Retinal pigment epithelial cell (primary cell): ENCODE results near the gene PRKN.

Experiments used
- DNase-seq: peaks from one replicate; pipeline ENCODE4 v3.0.0-alpha.2; 2010; ENCODE audit warnings: low read depth
- H3K4me3 ChIP-seq: 2 replicates; pipeline ENCODE4 v1.5.1; 2011; ENCODE audit warnings: mild to moderate bottlenecking, low read length, control low read depth, moderate library complexity
- CTCF ChIP-seq: conservative IDR thresholded peaks from 2 replicates; pipeline ENCODE4 v1.5.1; 2011; ENCODE audit warnings: low read depth, low read length, control low read depth, inconsistent platforms

Gene PRKN

GRCh38 chr6:161400671-161401070 is 1326.9 kb downstream of the PRKN start:
- H3K4me3 ChIP-seq = no peak overlapping the region
- no peak for DNase-seq
- no peak for TF ChIP-seq CTCF

- TF ChIP-seq CTCF = no peak
- no peak for DNase-seq
- H3K4me3 ChIP-seq = no peak overlapping the region
Observed at GRCh38 chr6:161396539-161396938, 1331.0 kb downstream of the PRKN start.

GRCh38 chr6:161395716-161396231 is 1331.8 kb downstream of the PRKN start:
- DNase-seq = peak; percentile 34
- no peak for TF ChIP-seq CTCF
- H3K4me3 ChIP-seq = no peak overlapping the region

GRCh38 chr6:161394437-161394836 is 1333.1 kb downstream of the PRKN start:
- H3K4me3 ChIP-seq = no peak overlapping the region
- no peak for TF ChIP-seq CTCF
- no peak for DNase-seq

- H3K4me3 ChIP-seq = no peak overlapping the region
- peak; percentile 64 for TF ChIP-seq CTCF
- DNase-seq = peak; percentile 63
Observed at GRCh38 chr6:161393839-161394364, 1333.7 kb downstream of the PRKN start.

GRCh38 chr6:161393292-161393691 is 1334.3 kb downstream of the PRKN start:
- no peak for DNase-seq
- no peak for TF ChIP-seq CTCF
- H3K4me3 ChIP-seq = no peak overlapping the region

- TF ChIP-seq CTCF = no peak
- no peak for DNase-seq
- no peak overlapping the region for H3K4me3 ChIP-seq
Observed at GRCh38 chr6:161389756-161390155, 1337.8 kb downstream of the PRKN start.
